Activated CD4-positive, alpha-beta T cell treated with anti-CD3 and anti-CD28 coated beads for 36 hours (primary cell): ENCODE measurements around the gene RARRES1. TPM values are rescaled to one million over a fixed set of nuclear protein-coding genes. Genes with fewer than 3 reads are reported as not detected.

Experiments used
- ATAC-seq: fragments of 200-7000 bp; cut with Tn5 transposase; one replicate; pipeline ENCODE4 v1.10.0; 2021; ENCODE audit warnings: mild to moderate bottlenecking, moderate library complexity
- CTCF ChIA-PET: fragments of 350-600 bp; sonication (Branson Sonifier 250); formaldehyde crosslinking; loops from one replicate; lab custom pipeline; 2021; ENCODE audit warnings: antibody characterized with exemption; lab: Charles Lee
- POLR2A ChIA-PET: fragments of 350-600 bp; sonication (Branson Sonifier 250); formaldehyde crosslinking; loops from one replicate; lab custom pipeline; 2021; ENCODE audit warnings: antibody characterized with exemption, inconsistent platforms; lab: Charles Lee
- DNase-seq: peaks from one replicate; pipeline ENCODE4 v3.0.0-alpha.2; 2020
- H3K27ac Mint-ChIP-seq: one replicate; pipeline ENCODE4 v1.8.0; 2021; ENCODE audit warnings: mixed read lengths
- H3K27me3 Mint-ChIP-seq: one replicate; pipeline ENCODE4 v1.8.0; 2021; ENCODE audit warnings: mixed read lengths
- H3K36me3 Mint-ChIP-seq: one replicate; pipeline ENCODE4 v1.8.0; 2021; ENCODE audit warnings: low read depth, mixed read lengths
- H3K4me1 Mint-ChIP-seq: one replicate; pipeline ENCODE4 v1.8.0; 2021; ENCODE audit warnings: mixed read lengths
- H3K4me3 Mint-ChIP-seq: one replicate; pipeline ENCODE4 v1.8.0; 2021; ENCODE audit warnings: mild to moderate bottlenecking, moderate library complexity, mixed read lengths
- H3K9me3 Mint-ChIP-seq: one replicate; pipeline ENCODE4 v1.8.0; 2021; ENCODE audit warnings: low read depth, mixed read lengths
- intact Hi-C, 2 experiments: fragments of 100-400 bp; cut with DNase I in 1 of 2; cut with micrococcal nuclease in 1 of 2; formaldehyde crosslinking; loops; one replicate each; pipeline versions ENCODE4 v1.14.2 to v1.15.1; 2022 to 2024; cut with DNase I, micrococcal nuclease
- total RNA-seq, 2 experiments: library from RNA; stranded (reverse); gene quantifications; one replicate each; pipeline ENCODE4 v1.2.3, GENCODE V29; 2021

Gene RARRES1
- total RNA-seq, 2 experiments from 2014 or later: not detected

DNA sequence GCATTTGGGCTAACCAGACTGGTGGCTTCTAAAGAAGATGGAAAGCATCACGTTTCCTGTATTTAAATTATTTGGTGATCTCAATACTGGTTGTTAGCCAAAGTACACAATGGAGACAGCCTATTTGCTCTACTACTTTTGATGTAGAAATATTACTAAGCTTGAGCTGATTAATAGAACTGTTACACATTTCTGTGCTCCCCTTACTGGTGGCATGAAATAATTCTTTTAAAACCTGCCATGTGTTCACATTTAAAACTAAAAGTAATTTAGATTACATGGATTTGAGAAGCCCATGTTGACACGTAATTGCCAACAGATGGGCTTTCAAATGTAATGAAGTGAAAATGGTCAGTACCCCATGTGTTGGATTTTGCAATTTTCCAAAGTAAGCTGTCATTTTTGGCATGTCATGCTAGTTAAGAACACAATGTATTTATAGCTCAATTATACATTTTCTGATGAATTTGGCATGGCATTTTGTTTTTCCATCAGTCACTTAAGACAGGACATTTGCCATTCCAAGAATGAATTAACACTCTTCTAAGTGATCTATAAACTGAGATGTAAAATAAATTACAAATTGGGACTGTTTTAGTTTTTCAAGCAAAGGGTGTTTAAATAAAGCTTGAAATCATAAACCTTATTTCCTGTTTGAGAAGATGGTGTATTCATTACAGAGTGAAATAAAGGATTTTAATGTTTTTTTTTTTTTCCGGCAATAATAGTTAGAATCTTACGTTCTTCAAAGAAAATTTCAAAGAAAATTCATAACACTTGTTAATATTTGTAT lies 10.8 kb upstream of the RARRES1 start:
- ChIA-PET CTCF (interaction anchor here (1.5 to 3.5 kb wide), 2 partner anchors 16 to 49 kb away, joined by 3 to 28 read pairs; no protein-coding TSS in a partner anchor), POLR2A (no interaction called here)
- no peak for ATAC-seq
- no peak overlapping the region for H3K27ac Mint-ChIP-seq
- peaks cover 14% of the 10 kb centered on the region for H3K4me1 Mint-ChIP-seq
- no peak for DNase-seq
- H3K9me3 Mint-ChIP-seq: no peaks in the 10 kb centered on the region
- no peaks in the 10 kb centered on the region for H3K27me3 Mint-ChIP-seq
- intact Hi-C loops: no loop called here
- no peak overlapping the region for H3K4me3 Mint-ChIP-seq
- no peaks in the 10 kb centered on the region for H3K36me3 Mint-ChIP-seq

DNA sequence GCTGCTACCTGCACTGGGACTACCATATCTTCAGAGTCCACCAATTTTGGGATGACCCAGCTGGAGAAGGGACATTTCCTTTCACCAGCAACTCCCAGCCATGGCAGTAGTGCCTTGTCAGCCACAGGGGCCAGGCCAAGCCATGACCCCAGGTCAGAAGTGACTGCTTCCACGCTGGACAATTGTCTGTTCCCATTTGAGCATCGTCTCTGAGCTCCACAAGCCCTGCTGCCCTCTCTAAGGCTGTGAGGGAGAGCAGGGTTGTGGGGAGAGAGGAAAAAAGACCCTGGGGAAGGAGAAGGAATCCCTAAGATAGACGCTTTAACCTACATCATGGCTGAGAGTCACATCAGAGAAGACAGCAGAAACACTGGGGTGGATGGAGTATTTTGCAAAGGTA lies 7.4 kb upstream of the RARRES1 start:
- ATAC-seq (no peak), DNase-seq (no peak)
- Mint-ChIP-seq H3K4me1 (peaks cover 17% of the 10 kb centered on the region), H3K36me3 (peaks cover 9% of the 10 kb centered on the region), H3K4me3 (no peak overlapping the region), H3K27me3 (no peaks in the 10 kb centered on the region), H3K9me3 (peaks cover 7% of the 10 kb centered on the region), H3K27ac (no peak overlapping the region)
- ChIA-PET POLR2A (no interaction called here), CTCF (interaction anchor here (0.6 kb wide), 1 partner anchor 92 kb away, joined by 3 read pairs; no protein-coding TSS in a partner anchor)
- intact Hi-C loops: no loop called here

DNA sequence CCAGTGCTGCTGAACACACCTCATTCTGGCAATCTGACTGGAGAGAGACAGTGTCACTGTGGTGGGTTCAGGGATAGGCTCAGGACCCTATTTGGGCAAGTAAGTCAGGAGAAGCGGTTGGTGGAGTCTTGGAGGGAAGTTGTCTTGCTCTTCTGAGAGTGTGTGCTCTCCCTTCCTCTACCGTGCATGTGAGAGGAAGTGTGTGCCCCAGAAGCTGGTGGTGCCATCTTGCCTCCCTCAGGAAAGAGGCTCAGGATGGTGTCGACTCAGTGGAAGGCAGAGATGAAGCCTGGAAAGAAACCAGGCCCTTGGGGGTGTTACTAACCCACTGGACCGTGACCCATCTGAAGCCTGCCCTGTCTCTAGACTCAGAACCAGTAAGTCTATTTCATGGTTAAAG lies 6.8 kb upstream of the RARRES1 start:
- POLR2A ChIA-PET: no interaction called here
- Mint-ChIP-seq H3K27me3 (no peaks in the 10 kb centered on the region), H3K36me3 (peaks cover 10% of the 10 kb centered on the region), H3K27ac (no peak overlapping the region), H3K4me1 (peaks cover 17% of the 10 kb centered on the region), H3K4me3 (no peak overlapping the region), H3K9me3 (peaks cover 7% of the 10 kb centered on the region)
- ATAC-seq: no peak
- CTCF ChIA-PET: no interaction called here
- no peak for DNase-seq
- intact Hi-C loops: no loop called here

DNA sequence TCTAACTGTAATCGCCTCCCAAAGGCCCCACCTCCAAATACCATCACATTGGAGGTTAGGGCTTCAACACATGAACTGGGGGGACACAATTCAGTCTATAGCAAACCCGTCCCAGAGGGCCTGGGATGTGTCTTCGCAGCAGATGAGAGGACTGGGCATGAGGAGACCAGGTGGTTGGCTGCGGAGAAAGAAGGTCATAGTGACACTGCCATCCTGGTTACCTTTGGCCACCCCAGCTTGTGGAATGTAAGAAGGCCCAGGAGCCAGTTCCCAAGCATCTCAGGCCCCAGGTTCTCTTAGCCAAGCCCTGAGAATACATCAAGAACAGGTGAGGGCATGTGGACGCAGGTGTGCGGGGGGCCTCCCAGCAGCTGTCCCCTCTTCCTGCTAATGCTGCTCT lies 6.4 kb upstream of the RARRES1 start:
- CTCF ChIA-PET: no interaction called here
- no peak overlapping the region for H3K27ac Mint-ChIP-seq
- peaks cover 7% of the 10 kb centered on the region for H3K9me3 Mint-ChIP-seq
- DNase-seq (no peak), ATAC-seq (no peak)
- intact Hi-C loops: no loop called here
- H3K27me3 Mint-ChIP-seq: no peaks in the 10 kb centered on the region
- H3K36me3 Mint-ChIP-seq: peaks cover 11% of the 10 kb centered on the region
- POLR2A ChIA-PET: no interaction called here
- no peak overlapping the region for H3K4me3 Mint-ChIP-seq
- peaks cover 17% of the 10 kb centered on the region for H3K4me1 Mint-ChIP-seq

GRCh38 chr3:158737976-158738615 lies 5.8 kb upstream of the RARRES1 start:
- Mint-ChIP-seq H3K4me1 (peaks cover 17% of the 10 kb centered on the region), H3K36me3 (peaks cover 11% of the 10 kb centered on the region), H3K27ac (no peak overlapping the region), H3K4me3 (no peak overlapping the region), H3K9me3 (peaks cover 7% of the 10 kb centered on the region), H3K27me3 (no peaks in the 10 kb centered on the region)
- ChIA-PET POLR2A (no interaction called here), CTCF (no interaction called here)
- DNase-seq (no peak), ATAC-seq (no peak)
- intact Hi-C loops: no loop called here

DNA sequence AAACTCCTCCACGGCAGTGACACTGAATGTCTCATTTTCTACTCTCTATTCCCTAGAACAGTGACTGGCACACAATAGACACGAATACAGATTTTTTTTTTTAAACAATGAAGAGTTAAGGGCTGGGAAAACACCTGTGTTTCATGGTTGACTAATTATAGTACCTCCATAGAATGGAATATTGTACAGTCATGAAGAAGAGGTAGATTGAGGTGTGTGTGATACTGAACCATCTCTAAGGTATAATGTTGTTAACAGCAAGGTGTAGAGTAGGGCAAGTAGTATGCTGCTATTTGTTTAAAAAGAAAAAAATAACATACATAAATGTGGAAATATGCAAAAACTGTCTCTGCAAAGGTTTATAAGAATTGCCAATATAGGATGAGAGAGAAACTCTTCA lies 5.2 kb upstream of the RARRES1 start:
- H3K27ac Mint-ChIP-seq: no peak overlapping the region
- no peak overlapping the region for H3K4me3 Mint-ChIP-seq
- DNase-seq (no peak), ATAC-seq (peak; percentile 36)
- intact Hi-C loops: no loop called here
- ChIA-PET CTCF (no interaction called here), POLR2A (no interaction called here)
- no peaks in the 10 kb centered on the region for H3K27me3 Mint-ChIP-seq
- peaks cover 13% of the 10 kb centered on the region for H3K4me1 Mint-ChIP-seq
- peaks cover 7% of the 10 kb centered on the region for H3K9me3 Mint-ChIP-seq
- H3K36me3 Mint-ChIP-seq: peaks cover 11% of the 10 kb centered on the region

- H3K27me3 Mint-ChIP-seq: no peaks in the 10 kb centered on the region
These were observed 3.2 kb upstream of the RARRES1 start for GRCh38 chr3:158735296-158736033.

DNA sequence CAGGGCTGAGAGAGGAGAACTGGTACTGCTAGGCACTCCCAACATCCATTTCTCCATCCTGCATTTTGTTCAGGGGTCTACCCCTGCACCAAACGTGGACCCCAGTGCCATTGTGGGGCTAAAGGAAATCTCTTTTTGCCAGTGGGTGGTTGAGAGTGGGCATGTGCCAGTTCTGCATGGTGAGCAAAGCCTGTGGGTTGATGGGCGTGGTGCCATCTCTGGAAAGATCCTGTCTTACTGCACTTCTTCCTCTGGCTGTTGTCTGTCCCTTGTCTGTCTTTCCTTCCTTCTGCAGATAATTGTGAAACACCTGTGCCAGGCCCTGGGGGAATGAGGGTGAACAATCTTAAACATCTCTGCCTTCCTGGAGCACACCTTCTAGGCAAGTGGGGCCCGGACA lies 1.4 kb upstream of the RARRES1 start:
- DNase-seq: no peak
- POLR2A ChIA-PET: no interaction called here
- Mint-ChIP-seq H3K27ac (no peak overlapping the region), H3K27me3 (peaks cover 3% of the 10 kb centered on the region), H3K4me3 (no peak overlapping the region), H3K36me3 (peaks cover 13% of the 10 kb centered on the region), H3K9me3 (peaks cover 7% of the 10 kb centered on the region), H3K4me1 (peaks cover 9% of the 10 kb centered on the region)
- ATAC-seq: no peak
- intact Hi-C loops: no loop called here
- CTCF ChIA-PET: no interaction called here

More at GRCh38 chr3:158735296-158736033, 3.2 kb upstream of the RARRES1 start:
- intact Hi-C loops: no loop called here
- ChIA-PET POLR2A (no interaction called here), CTCF (interaction anchor here (1.0 to 2.0 kb wide), 2 partner anchors 8 to 60 kb away, joined by 3 to 12 read pairs; no protein-coding TSS in a partner anchor)
- ATAC-seq (no peak), DNase-seq (no peak)
- Mint-ChIP-seq H3K9me3 (peaks cover 7% of the 10 kb centered on the region), H3K4me1 (peaks cover 9% of the 10 kb centered on the region), H3K4me3 (no peak overlapping the region), H3K27ac (no peak overlapping the region), H3K36me3 (peaks cover 11% of the 10 kb centered on the region)

GRCh38 chr3:158732856-158733200 lies 571 bp upstream of the RARRES1 start:
- Mint-ChIP-seq H3K4me3 (no peak overlapping the region), H3K9me3 (peaks cover 7% of the 10 kb centered on the region), H3K27ac (no peak overlapping the region), H3K27me3 (peaks cover 3% of the 10 kb centered on the region), H3K4me1 (peaks cover 10% of the 10 kb centered on the region), H3K36me3 (peaks cover 13% of the 10 kb centered on the region)
- no peak for ATAC-seq
- CTCF ChIA-PET: interaction anchor here (0.6 kb wide), 1 partner anchor 8 kb away, joined by 4 read pairs; no protein-coding TSS in a partner anchor
- POLR2A ChIA-PET: no interaction called here
- no peak for DNase-seq
- intact Hi-C loops: no loop called here

GRCh38 chr3:158731486-158731885 lies 771 bp downstream of the RARRES1 start:
- Mint-ChIP-seq H3K36me3 (peaks cover 10% of the 10 kb centered on the region), H3K27ac (no peak overlapping the region), H3K4me1 (peaks cover 14% of the 10 kb centered on the region), H3K4me3 (peak overlapping the region; percentile 41), H3K27me3 (peaks cover 3% of the 10 kb centered on the region), H3K9me3 (peaks cover 7% of the 10 kb centered on the region)
- ChIA-PET CTCF (no interaction called here), POLR2A (no interaction called here)
- intact Hi-C loops: no loop called here
- ATAC-seq (no peak), DNase-seq (no peak)

GRCh38 chr3:158728851-158729250 lies 3.4 kb downstream of the RARRES1 start:
- ATAC-seq (no peak), DNase-seq (no peak)
- H3K9me3 Mint-ChIP-seq: no peaks in the 10 kb centered on the region
- H3K27ac Mint-ChIP-seq: no peak overlapping the region
- peaks cover 3% of the 10 kb centered on the region for H3K27me3 Mint-ChIP-seq
- ChIA-PET CTCF (interaction anchor here (0.7 to 5.5 kb wide), 12 partner anchors 13 to 1401 kb away, joined by 3 to 114 read pairs (median 4); no protein-coding TSS in a partner anchor), POLR2A (no interaction called here)
- peaks cover 2% of the 10 kb centered on the region for H3K36me3 Mint-ChIP-seq
- intact Hi-C loops: no loop called here
- peaks cover 20% of the 10 kb centered on the region for H3K4me1 Mint-ChIP-seq
- H3K4me3 Mint-ChIP-seq: no peak overlapping the region
